DMS53 treated with DMSO at 0.1 percent for 48 hours (cell line): ENCODE measurements around the gene SAMMSON.

Source experiments
- DNase-seq: peaks from one replicate; lab custom pipeline; 2025; ENCODE audit not compliant: unreplicated experiment; lab: John Stamatoyannopoulos, UW

SAMMSON gene

DNA sequence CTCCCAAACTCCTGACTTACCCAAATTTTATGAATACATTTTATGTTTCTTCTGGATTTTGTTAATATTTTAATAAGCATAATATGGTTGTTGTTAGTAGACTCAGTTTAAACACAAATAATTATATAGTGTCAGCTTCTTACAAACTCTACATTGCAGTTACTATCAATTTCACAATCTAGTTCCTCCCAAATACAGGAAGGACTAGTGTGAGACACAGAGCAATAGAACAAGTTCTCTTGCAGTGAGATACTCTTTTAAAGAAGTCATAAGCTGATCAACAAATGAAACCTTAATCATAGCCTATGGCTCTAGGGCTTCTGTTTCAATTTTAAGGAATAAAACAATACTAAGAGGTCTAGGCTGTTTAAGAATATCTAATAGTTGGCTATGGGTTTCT is 86.1 kb downstream of the SAMMSON start:
- DNase-seq = no peak

DNA sequence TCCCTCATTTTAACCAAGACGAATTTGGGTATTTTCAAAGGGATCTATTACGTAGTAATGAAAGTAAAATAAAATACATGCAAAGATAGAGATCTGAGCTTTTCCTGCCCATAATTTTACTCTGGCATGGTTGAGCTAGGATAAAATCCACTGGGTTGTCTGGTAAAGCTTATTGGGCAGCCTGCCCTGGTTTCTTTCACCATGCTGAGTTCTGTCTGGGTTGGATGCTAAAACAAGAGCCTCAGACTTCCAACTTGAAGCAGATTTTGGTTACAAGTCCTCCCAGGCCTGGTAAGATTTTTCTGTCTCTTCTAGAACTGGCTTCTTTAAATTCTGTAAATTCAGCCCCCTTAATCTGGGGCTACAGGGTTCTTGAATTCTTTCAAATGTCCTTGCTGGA is 86.8 kb downstream of the SAMMSON start:
- no peak for DNase-seq

DNA sequence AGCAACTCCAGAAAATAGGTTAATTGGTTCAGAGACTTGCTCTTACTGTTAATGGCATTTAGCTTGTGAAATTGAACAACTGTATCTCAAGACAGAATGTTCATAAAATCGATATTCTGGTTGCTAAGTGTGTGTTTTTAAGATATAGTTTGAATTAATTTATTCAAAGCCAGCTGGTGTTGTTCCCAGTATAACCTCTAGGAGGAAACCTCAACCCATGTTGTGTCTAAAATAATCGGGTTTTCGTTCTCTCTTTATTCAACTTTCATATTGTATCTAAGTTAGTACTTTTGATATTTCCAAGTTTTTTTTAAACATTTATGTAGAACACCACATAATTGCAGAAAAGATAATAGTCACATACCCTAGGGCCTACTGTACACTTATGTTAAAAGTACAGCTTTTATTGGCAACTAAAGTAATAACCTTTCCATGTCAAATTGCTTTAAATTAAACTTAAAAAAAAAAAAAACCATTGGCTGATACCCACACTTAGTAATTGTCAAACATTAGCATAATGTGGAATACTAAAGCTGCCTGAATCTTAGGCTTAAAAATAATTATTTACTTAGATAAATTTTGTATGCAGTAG is 90.9 kb downstream of the SAMMSON start:
- DNase-seq = no peak

DNA sequence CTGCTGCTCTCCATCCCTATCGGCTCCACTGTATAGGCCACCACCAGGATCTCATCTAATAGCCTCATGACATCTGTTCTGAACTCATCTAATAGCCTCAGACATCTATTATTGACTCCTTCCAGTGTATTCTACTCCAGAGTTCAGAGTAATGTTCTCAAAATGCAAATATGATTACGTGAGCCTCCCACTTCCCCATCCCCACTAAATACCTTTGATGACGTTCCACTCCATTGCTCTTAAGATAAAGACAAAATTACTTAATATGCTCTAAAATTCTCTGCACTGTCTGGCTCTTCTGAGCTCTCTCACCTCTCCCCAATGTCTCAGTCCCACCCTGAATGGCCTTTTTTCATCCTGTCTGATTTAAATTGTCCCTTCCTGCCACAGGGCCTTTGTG is 94.7 kb downstream of the SAMMSON start:
- DNase-seq = no peak

DNA sequence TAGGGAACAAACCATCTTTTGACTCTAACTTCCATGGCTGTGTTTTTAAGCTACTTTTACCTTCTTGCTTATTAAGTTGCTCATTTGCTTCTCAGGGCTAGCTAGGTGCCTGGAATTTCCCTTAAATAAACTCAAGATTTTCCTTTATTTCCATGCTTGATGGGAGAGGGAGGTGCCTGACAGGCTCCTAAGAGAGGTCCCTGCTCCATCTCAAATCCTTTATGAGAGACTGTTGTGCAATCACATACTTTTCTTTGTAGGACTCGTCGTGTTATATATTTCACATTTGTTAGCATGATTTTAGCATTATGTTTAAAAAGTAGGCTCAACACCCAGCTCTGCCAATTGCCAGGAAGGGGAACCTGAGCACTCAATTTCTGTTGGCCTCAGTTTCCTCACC is 95.7 kb downstream of the SAMMSON start:
- no peak for DNase-seq

DNA sequence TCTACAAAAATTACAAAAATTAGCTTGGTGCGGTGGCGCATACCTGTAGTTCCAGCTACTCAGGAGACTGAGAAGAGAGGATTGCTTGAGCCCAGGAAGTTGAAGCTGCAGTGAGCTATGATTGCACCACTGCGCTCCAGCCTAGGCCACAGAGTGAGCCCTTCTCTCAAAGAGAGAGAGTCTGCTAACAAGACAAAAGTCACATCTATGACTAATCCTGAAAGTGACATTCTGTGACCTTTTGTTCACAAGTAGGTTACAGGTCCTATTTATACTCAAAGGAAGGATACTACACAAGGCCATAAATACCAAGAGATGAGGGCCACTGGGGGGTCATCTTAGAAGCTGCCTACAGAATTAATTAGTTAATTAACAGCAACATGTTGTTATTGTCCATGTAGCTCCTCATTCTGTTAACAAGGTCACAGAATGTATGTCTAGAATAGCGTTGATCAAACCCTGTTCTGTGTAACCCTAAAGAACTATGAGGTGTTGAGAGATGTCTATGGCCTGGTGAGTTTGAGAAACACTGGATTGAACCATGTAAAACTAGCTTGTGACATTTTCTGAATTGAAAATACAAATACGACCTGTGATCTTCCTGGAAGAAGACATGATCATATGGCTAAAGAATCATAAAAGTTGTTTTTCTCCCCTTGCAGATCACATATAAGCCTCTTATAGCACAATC is 97.0 kb downstream of the SAMMSON start:
- no peak for DNase-seq

DNA sequence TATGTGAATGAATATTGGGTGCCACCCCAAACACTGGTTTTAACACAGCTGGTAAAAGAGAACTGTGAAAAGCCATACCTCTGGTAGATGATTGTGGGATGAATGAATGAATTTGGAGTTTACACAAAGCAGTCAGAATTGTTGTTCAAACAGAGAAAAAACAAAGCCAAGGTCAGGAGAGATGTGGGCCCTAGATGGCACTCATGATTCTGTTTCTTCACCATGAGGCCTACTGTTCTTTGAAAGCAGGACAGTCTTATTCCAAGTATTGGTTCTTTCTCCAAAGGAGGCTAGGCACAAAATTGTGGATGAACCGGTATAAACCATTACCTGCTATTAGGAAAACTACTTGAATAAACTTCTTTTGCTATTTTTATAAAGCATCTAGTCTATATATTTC is 97.6 kb downstream of the SAMMSON start:
- DNase-seq = no peak

DNA sequence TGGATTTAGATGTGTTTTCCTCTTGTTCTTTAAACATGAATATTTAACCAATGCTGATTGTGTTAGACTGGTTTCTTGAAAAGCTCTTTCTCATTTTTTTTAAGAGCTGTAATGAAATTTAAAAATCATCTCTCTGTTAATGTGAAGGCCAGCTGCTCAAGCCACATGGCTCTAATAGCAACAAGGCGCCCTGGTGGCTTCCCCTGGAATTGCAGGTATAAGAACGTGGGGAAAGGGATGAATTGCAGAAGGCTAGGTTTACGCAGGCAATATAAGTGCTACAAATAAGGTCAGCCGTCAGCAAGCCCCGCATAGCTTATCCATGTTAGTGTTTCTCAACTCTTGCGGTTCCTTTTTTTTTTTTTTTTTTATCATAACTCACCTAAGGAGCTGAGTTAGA is 108.5 kb downstream of the SAMMSON start:
- no peak for DNase-seq

DNA sequence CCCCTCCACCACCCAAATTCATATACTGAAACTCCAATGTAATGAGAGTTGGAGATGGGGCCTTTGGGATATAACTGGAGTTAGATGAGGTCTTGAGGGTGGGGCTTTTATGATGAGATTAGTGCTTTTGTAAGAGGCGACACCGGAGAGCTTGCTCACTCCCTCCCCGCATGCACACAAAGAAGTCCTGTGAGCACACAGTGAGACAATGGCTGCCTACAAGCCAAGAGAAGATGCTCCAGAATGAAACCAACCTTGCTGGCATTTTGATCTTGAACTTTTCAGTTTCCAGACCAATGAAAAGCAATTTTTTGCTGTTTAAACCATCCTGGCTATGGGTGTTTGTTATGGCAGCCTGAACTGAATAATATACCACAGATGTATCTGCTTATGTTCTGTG is 109.0 kb downstream of the SAMMSON start:
- no peak for DNase-seq

DNA sequence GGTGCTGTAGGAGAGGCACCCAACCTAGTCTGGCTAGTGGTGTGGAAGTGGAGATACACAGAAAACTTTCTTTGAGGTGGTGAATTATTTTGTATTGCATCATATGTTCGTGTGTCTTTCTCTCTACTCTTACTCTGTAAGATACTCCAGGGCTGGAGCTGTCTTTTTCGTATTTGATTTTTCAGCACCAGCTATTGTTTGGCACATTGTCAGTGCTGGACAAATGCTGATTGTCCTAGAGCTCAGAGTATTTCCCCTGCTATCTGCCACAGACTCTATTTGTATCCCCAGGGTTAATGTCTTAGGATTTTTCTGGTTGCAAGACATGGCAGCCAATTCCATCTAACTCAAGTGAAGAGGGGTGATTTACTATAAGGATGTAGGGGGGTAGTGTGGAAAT is 110.5 kb downstream of the SAMMSON start:
- no peak for DNase-seq

DNA sequence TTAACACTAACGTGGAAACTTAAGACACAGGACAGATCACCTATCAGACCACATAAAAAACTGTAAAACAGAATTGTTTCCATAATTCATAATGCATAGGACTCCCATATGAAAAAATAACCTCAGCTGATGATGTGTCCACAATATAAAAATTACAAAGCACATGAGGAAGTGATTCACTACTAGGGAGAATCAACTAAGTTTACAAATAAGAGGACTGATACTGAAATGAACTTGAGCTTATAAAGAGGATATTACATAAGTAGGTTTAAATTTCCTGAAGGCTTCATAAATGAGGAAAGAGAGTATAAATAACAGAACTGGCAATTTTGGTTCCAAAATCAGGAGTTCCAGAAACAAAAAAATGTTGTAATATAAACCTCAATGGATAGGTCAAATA is 111.9 kb downstream of the SAMMSON start:
- no peak for DNase-seq

DNA sequence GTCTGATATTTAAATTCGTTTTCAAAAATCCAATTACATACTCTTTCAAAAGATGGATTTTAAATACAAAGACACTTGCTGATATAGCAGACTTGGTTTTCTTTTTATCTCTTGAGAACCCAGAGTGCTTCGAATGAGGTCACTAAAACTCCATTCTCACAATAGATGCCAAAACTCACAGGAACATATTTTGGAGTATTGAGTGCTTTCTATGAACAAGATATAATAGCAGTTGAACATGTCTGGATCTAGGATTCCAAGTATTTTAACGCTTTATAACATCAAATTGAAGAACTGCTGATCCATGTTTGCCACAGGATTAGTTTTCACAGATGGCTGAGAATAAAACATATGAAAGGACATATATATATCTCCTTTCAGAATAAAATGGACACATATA is 113.2 kb downstream of the SAMMSON start:
- no peak for DNase-seq

DNA sequence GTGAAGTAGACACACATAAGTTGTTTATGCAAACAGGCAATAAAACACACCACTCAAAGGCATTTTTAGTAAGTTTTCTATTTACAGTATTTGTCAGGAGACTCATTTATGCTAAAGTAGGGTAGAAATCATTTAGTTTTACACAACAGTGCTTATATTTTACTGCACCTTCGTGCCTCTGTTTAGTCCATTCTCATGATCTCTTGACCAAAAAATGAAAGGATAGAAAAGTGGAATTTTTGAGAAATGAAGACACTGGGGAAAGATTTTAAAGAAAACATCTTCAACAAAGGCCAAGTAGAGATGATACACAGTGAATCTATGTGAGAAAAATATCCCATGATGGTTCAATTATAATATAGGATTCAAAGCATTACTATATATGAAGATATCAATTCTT is 114.9 kb downstream of the SAMMSON start:
- DNase-seq = no peak

DNA sequence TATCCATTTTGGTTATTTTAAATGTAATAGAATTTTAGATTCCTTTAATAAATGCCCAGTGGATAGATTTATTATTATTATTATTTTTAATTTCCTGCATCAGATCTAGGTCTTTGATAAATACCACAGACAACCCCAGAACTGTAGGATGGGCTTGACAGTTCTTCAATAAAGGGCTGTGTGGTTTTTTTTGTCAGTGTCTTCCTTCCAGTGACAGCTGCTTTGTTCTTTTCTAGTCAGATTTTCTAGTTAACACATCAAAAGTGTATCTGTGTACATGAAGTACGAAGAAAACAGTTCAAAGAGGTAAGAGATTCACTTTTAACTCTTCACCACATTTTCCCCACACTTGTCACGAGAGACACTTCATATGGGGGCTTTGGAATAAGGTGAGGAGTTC is 120.3 kb downstream of the SAMMSON start:
- DNase-seq = no peak
